HCT116 (cell line): ENCODE data around the gene DNTT. TPM values are rescaled to one million over a fixed set of nuclear protein-coding genes. Genes with fewer than 3 reads are reported as not detected.

Experiments
- ATAC-seq: fragments of 200-7000 bp; cut with Tn5 transposase; 2 replicates; pipeline ENCODE4 v1.9.1; 2020; ENCODE audit warnings: mild to moderate bottlenecking, moderate library complexity
- BruUV-seq: library from RNA; stranded (reverse); fragments of 400-500 nt; replicated peaks from 2 replicates; lab custom pipeline; 2021; lab: Mats Ljungman, UMichigan
- CTCF ChIA-PET: fragments of 300-600 bp; sonication (Branson Sonifier 250); formaldehyde crosslinking; loops from one replicate; lab custom pipeline; 2021; ENCODE audit warnings: antibody characterized with exemption; lab: Charles Lee
- POLR2A ChIA-PET: fragments of 300-600, 350-600 bp; sonication (Branson Sonifier 250); formaldehyde crosslinking; loops from one replicate; lab custom pipeline; 2021; ENCODE audit warnings: antibody characterized with exemption; lab: Charles Lee
- RAD21 ChIA-PET, 2 experiments: fragments of 300-600 bp; sonication (Branson Sonifier 250); formaldehyde crosslinking; loops; one replicate each; lab custom pipeline; 2023; ENCODE audit warnings: low total read pairs in 2 of 2; ENCODE audit not compliant: uncharacterized antibody in 2 of 2, unreplicated experiment in 2 of 2, low non-redundant PET in 1 of 2; lab: Charles Lee
- DNase-seq: peaks from one replicate; pipeline ENCODE4 v3.0.0-alpha.2; 2010; ENCODE audit warnings: low read depth, low spot score
- H2AFZ ChIP-seq: fragments of 200-600 bp; shearing (Covaris generic), sonication (generic); 2 replicates; pipeline ENCODE4 v1.6.1; 2017; ENCODE audit warnings: low read depth, mixed run types, mixed read lengths, antibody characterized with exemption, low read length; ENCODE audit not compliant: poor library complexity, severe bottlenecking
- H3K27ac ChIP-seq: 2 replicates; pipeline ENCODE4 v1.5.1; 2012; ENCODE audit warnings: low read depth, low read length
- H3K27me3 ChIP-seq: fragments of 200-600 bp; sonication (generic); 2 replicates; pipeline ENCODE4 v1.6.1; 2016; ENCODE audit warnings: mixed run types, low read length, mixed read lengths; ENCODE audit not compliant: insufficient read depth
- H3K36me3 ChIP-seq, 2 experiments: fragments of 200-500 bp in 1 of 2; fragments of 200-600 bp in 1 of 2; sonication (Bioruptor generic) in 1 of 2; sonication (generic) in 1 of 2; 2 replicates each; pipeline versions ENCODE4 v1.5.1 to v1.6.1; 2014 to 2016; ENCODE audit warnings: low read length in 2 of 2, inconsistent platforms in 1 of 2, mixed read lengths in 1 of 2, mixed run types in 1 of 2; ENCODE audit not compliant: insufficient read depth in 2 of 2, control insufficient read depth in 1 of 2
- H3K4me1 ChIP-seq, 2 experiments: fragments of 200-600 bp in 1 of 2; sonication (generic) in 1 of 2; 2 replicates each; pipeline versions ENCODE4 v1.5.1 to v1.6.1; 2012 to 2017; ENCODE audit warnings: low read length in 2 of 2, inconsistent platforms in 1 of 2, mild to moderate bottlenecking in 1 of 2, mixed read lengths in 1 of 2, mixed run types in 1 of 2, moderate library complexity in 1 of 2; ENCODE audit not compliant: insufficient read depth in 2 of 2, control insufficient read depth in 1 of 2
- H3K4me2 ChIP-seq: fragments of 200-600 bp; sonication (generic); 2 replicates; pipeline ENCODE4 v1.6.1; 2017; ENCODE audit warnings: mixed run types, low read length, mixed read lengths
- H3K4me3 ChIP-seq, 2 experiments: fragments of 200-600 bp in 1 of 2; sonication (generic) in 1 of 2; replicated peaks in 1 of 2; 2 replicates each; pipeline ENCODE4 v1.5.1; 2011 to 2016; ENCODE audit warnings: low read length in 2 of 2, control low read depth in 1 of 2, low read depth in 1 of 2, mild to moderate bottlenecking in 1 of 2, mixed read lengths in 1 of 2, mixed run types in 1 of 2
- H3K79me2 ChIP-seq: fragments of 200-600 bp; sonication (generic); 2 replicates; pipeline ENCODE4 v1.6.1; 2017; ENCODE audit warnings: mild to moderate bottlenecking, mixed run types, low read length, moderate library complexity, mixed read lengths; ENCODE audit not compliant: insufficient read depth
- H3K9ac ChIP-seq: fragments of 200-600 bp; sonication (generic); 2 replicates; pipeline ENCODE4 v1.6.1; 2016; ENCODE audit warnings: low read length, mixed read lengths
- H3K9me2 ChIP-seq: fragments of 200-600 bp; sonication (generic), shearing (Covaris generic); 2 replicates; pipeline ENCODE4 v1.6.1; 2017; ENCODE audit warnings: mixed run types, mild to moderate bottlenecking, moderate library complexity; ENCODE audit not compliant: insufficient read depth
- H3K9me3 ChIP-seq, 2 experiments: fragments of 200-500 bp in 1 of 2; fragments of 200-600 bp in 1 of 2; sonication (Bioruptor generic) in 1 of 2; sonication (generic) in 1 of 2; 2 replicates each; pipeline ENCODE4 v1.6.1; 2014 to 2017; ENCODE audit warnings: low read length in 2 of 2, mixed read lengths in 2 of 2, inconsistent platforms in 1 of 2, low read depth in 1 of 2, mild to moderate bottlenecking in 1 of 2, mixed run types in 1 of 2, moderate library complexity in 1 of 2; ENCODE audit not compliant: control insufficient read depth in 1 of 2, insufficient read depth in 1 of 2
- H4K20me1 ChIP-seq: fragments of 200-600 bp; sonication (generic), shearing (Covaris generic); 2 replicates; pipeline ENCODE4 v1.6.1; 2017; ENCODE audit warnings: mixed run types, mild to moderate bottlenecking, moderate library complexity; ENCODE audit not compliant: insufficient read depth
- CEBPB ChIP-seq: IDR thresholded peaks from 2 replicates; pipeline ENCODE4 v1.6.1; 2012; ENCODE audit warnings: low read depth
- EGR1 ChIP-seq: IDR thresholded peaks from 2 replicates; pipeline ENCODE4 v1.6.1; 2012; ENCODE audit warnings: low read depth
- EZH2 ChIP-seq: fragments of 200-600 bp; sonication (generic); IDR thresholded peaks from 2 replicates; pipeline ENCODE4 v1.6.1; 2017; ENCODE audit warnings: antibody characterized with exemption, mixed run types
- FOSL1 ChIP-seq: IDR thresholded peaks from 2 replicates; pipeline ENCODE4 v1.6.1; 2012; ENCODE audit warnings: low read depth
- POLR2A ChIP-seq: IDR thresholded peaks from 2 replicates; pipeline ENCODE4 v1.7.0; 2011; ENCODE audit warnings: borderline replicate concordance; ENCODE audit not compliant: insufficient read depth, insufficient read length; ENCODE audit errors: extremely low read depth
- SP1 ChIP-seq: IDR thresholded peaks from 2 replicates; pipeline ENCODE4 v1.6.1; 2012; ENCODE audit warnings: low read depth
- SRF ChIP-seq: IDR thresholded peaks from 2 replicates; pipeline ENCODE4 v1.6.1; 2012; ENCODE audit warnings: low read depth
- TCF7L2 ChIP-seq: IDR thresholded peaks from 2 replicates; pipeline ENCODE4 v1.7.0; 2011; ENCODE audit warnings: borderline replicate concordance, inconsistent platforms; ENCODE audit not compliant: insufficient read depth, insufficient read length; ENCODE audit errors: extremely low read depth
- YY1 ChIP-seq: IDR thresholded peaks from 2 replicates; pipeline ENCODE4 v1.6.1; 2011; ENCODE audit warnings: low read length, low read depth, moderate library complexity, mild to moderate bottlenecking; ENCODE audit not compliant: insufficient replicate concordance; ENCODE audit errors: extremely low read depth
- ZFX ChIP-seq: fragments of 450-650 bp; IDR thresholded peaks from 2 replicates; pipeline ENCODE4 v1.6.1; 2017
- ZNF274 ChIP-seq: fragments of 200-500 bp; sonication (Bioruptor generic); IDR thresholded peaks from 2 replicates; pipeline ENCODE4 v1.6.1; 2014; ENCODE audit warnings: mild to moderate bottlenecking, low read depth, low read length, inconsistent platforms
- intact Hi-C: fragments of 100-400 bp; cut with micrococcal nuclease; formaldehyde crosslinking; loops from 2 replicates; pipeline ENCODE4 v1.10.0; 2022
- total RNA-seq: library from RNA; stranded (reverse); gene quantifications from one replicate; pipeline ENCODE4 v1.2.1, GENCODE V29; 2021; ENCODE audit not compliant: unreplicated experiment
- TF ChIP-seq, protein P1 (sequence below): IDR thresholded peaks from 2 replicates; pipeline ENCODE4 v1.6.1; 2012
- TF ChIP-seq, protein P2 (sequence below): IDR thresholded peaks from 2 replicates; pipeline ENCODE4 v1.6.1; 2012; ENCODE audit warnings: low read depth
- TF ChIP-seq, protein P3 (sequence below), 3 experiments: fragments of 200-600 bp in 1 of 3; sonication (generic) in 1 of 3; IDR thresholded peaks in 2 of 3; conservative IDR thresholded peaks in 1 of 3; 2 replicates each; pipeline ENCODE4 v1.5.1; 2012 to 2017; ENCODE audit warnings: low read depth in 2 of 3, low read length in 2 of 3, antibody characterized with exemption in 1 of 3, borderline replicate concordance in 1 of 3, control low read depth in 1 of 3, mild to moderate bottlenecking in 1 of 3, mixed read lengths in 1 of 3, mixed run types in 1 of 3, moderate library complexity in 1 of 3; ENCODE audit not compliant: insufficient read depth in 1 of 3
- TF ChIP-seq, protein P4 (sequence below): IDR thresholded peaks from 2 replicates; pipeline ENCODE4 v1.6.1; 2011; ENCODE audit warnings: mild to moderate bottlenecking, low read length, moderate library complexity; ENCODE audit not compliant: insufficient replicate concordance; ENCODE audit errors: extremely low read depth

DNTT gene
- total RNA-seq, 1 experiment from 2014 or later: not detected

DNA sequence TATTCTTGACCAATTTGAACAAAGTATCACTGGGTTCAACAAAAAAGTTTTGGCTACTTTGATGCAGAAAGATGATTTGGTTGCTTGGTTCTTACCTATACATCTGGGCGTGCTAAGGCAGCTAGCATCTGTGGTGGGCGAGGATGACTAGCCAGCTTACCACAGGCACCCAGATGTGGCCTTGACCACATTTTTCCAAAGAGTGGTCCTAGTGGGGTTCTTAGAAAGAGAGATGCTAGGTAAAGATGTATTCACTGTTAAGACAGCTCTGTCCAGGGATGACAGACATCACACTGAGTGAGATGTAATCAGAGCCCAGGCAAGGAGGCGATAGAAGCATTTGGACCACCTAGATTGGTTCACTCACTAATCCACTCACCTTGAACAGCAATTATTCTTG lies 785 bp downstream of the DNTT start:
- no TSS peak for BruUV-seq
- Histone ChIP-seq H3K27me3 (peaks cover 25% of the 10 kb centered on the region), H3K9me2 (no peaks in the 10 kb centered on the region), H3K4me3 (no peak overlapping the region), H3K9me3 (no peaks in the 10 kb centered on the region), H3K36me3 (no peaks in the 10 kb centered on the region), H3K9ac (no peak overlapping the region), H3K27ac (no peak overlapping the region), H4K20me1 (no peaks in the 10 kb centered on the region), H3K79me2 (no peaks in the 10 kb centered on the region), H3K4me1 (no peaks in the 10 kb centered on the region), H3K4me2 (no peak overlapping the region), H2AFZ (no peak overlapping the region)
- RAD21 ChIA-PET: no interaction called here
- POLR2A ChIA-PET: no interaction called here
- TF ChIP-seq YY1 (no peak), ZNF274 (no peak), POLR2A (no peak), SP1 (no peak), EGR1 (no peak), TCF7L2 (no peak), EZH2 (no peak), ZFX (no peak), FOSL1 (no peak), CEBPB (no peak), SRF (no peak)
- TF ChIP-seq, protein P1, sequence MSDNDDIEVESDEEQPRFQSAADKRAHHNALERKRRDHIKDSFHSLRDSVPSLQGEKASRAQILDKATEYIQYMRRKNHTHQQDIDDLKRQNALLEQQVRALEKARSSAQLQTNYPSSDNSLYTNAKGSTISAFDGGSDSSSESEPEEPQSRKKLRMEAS: no peak
- TF ChIP-seq, protein P2, sequence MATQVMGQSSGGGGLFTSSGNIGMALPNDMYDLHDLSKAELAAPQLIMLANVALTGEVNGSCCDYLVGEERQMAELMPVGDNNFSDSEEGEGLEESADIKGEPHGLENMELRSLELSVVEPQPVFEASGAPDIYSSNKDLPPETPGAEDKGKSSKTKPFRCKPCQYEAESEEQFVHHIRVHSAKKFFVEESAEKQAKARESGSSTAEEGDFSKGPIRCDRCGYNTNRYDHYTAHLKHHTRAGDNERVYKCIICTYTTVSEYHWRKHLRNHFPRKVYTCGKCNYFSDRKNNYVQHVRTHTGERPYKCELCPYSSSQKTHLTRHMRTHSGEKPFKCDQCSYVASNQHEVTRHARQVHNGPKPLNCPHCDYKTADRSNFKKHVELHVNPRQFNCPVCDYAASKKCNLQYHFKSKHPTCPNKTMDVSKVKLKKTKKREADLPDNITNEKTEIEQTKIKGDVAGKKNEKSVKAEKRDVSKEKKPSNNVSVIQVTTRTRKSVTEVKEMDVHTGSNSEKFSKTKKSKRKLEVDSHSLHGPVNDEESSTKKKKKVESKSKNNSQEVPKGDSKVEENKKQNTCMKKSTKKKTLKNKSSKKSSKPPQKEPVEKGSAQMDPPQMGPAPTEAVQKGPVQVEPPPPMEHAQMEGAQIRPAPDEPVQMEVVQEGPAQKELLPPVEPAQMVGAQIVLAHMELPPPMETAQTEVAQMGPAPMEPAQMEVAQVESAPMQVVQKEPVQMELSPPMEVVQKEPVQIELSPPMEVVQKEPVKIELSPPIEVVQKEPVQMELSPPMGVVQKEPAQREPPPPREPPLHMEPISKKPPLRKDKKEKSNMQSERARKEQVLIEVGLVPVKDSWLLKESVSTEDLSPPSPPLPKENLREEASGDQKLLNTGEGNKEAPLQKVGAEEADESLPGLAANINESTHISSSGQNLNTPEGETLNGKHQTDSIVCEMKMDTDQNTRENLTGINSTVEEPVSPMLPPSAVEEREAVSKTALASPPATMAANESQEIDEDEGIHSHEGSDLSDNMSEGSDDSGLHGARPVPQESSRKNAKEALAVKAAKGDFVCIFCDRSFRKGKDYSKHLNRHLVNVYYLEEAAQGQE: no peak
- TF ChIP-seq, protein P3, sequence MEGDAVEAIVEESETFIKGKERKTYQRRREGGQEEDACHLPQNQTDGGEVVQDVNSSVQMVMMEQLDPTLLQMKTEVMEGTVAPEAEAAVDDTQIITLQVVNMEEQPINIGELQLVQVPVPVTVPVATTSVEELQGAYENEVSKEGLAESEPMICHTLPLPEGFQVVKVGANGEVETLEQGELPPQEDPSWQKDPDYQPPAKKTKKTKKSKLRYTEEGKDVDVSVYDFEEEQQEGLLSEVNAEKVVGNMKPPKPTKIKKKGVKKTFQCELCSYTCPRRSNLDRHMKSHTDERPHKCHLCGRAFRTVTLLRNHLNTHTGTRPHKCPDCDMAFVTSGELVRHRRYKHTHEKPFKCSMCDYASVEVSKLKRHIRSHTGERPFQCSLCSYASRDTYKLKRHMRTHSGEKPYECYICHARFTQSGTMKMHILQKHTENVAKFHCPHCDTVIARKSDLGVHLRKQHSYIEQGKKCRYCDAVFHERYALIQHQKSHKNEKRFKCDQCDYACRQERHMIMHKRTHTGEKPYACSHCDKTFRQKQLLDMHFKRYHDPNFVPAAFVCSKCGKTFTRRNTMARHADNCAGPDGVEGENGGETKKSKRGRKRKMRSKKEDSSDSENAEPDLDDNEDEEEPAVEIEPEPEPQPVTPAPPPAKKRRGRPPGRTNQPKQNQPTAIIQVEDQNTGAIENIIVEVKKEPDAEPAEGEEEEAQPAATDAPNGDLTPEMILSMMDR (IDR thresholded peaks at IDR 0.05 in 2 of 3, conservative IDR thresholded peaks at IDR 0.05 in 1 of 3; ENCODE audit: borderline replicate concordance in 1 of 3, insufficient read depth in 1 of 3, low read depth in 2 of 3, low read length in 2 of 3): no peak
- TF ChIP-seq, protein P4, sequence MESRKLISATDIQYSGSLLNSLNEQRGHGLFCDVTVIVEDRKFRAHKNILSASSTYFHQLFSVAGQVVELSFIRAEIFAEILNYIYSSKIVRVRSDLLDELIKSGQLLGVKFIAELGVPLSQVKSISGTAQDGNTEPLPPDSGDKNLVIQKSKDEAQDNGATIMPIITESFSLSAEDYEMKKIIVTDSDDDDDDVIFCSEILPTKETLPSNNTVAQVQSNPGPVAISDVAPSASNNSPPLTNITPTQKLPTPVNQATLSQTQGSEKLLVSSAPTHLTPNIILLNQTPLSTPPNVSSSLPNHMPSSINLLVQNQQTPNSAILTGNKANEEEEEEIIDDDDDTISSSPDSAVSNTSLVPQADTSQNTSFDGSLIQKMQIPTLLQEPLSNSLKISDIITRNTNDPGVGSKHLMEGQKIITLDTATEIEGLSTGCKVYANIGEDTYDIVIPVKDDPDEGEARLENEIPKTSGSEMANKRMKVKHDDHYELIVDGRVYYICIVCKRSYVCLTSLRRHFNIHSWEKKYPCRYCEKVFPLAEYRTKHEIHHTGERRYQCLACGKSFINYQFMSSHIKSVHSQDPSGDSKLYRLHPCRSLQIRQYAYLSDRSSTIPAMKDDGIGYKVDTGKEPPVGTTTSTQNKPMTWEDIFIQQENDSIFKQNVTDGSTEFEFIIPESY: no peak
- intact Hi-C loops: no loop called here
- DNase-seq (no peak), ATAC-seq (no peak)
- CTCF ChIA-PET: interaction anchor here (1.6 kb wide), 1 partner anchor 30 kb away, joined by 4 read pairs; no protein-coding TSS in a partner anchor
